Stimulated activated CD4-positive, alpha-beta T cell treated with anti-CD3 and anti-CD28 coated beads, Interleukin-12 subunit alpha, Interleukin-12 subunit beta, amount 100 ng/mL, for 24 hours (primary cell): ENCODE data around the gene CGB5.
A peak's percentile ranks its signal among the peaks of the same experiment; 100 is the strongest.

Experiments used
- DNase-seq, 2 experiments: peaks; one replicate each; pipeline ENCODE4 v3.0.0-alpha.2; 2020; ENCODE audit warnings: low read depth in 2 of 2

The CGB5 gene

GRCh38 chr19:49085020-49085867 lies 41.6 kb downstream of the CGB5 start, which contains the start of gene SNRNP70:
Gene SNRNP70 (plus strand): TSS chr19:49085451. CDS start chr19:49086415, 964 bp downstream.
- DNase-seq = peak; percentile 97 to 98

GRCh38 chr19:49085868-49086232 lies 42.2 kb downstream of the CGB5 start:
- DNase-seq = no peak

GRCh38 chr19:49086296-49086695 lies 42.6 kb downstream of the CGB5 start:
- DNase-seq = no peak

GRCh38 chr19:49091391-49092038 lies 47.9 kb downstream of the CGB5 start:
- no peak for DNase-seq

- DNase-seq = no peak
Measured at GRCh38 chr19:49092686-49093085, 49.0 kb downstream of the CGB5 start.
